Endothelial cell of umbilical vein (primary cell): ENCODE data around the gene KCNMA1. TPM values are rescaled to one million over a fixed set of nuclear protein-coding genes. Genes with fewer than 3 reads are reported as not detected.

Experiments
- BruUV-seq: library from RNA; stranded (reverse); fragments of 400-500 nt; replicated peaks from 2 replicates; lab custom pipeline; 2021; lab: Mats Ljungman, UMichigan
- CTCF ChIA-PET: fragments of 300-600, 350-600 bp; sonication (Branson Sonifier 250); formaldehyde crosslinking; loops from one replicate; lab custom pipeline; 2021; ENCODE audit warnings: antibody characterized with exemption, inconsistent platforms; lab: Charles Lee
- POLR2A ChIA-PET: fragments of 300-600, 350-600 bp; sonication (Branson Sonifier 250); formaldehyde crosslinking; loops from one replicate; lab custom pipeline; 2021; ENCODE audit warnings: antibody characterized with exemption, inconsistent platforms; lab: Charles Lee
- DNase-seq: peaks from one replicate; pipeline ENCODE4 v3.0.0-alpha.2; 2011; ENCODE audit warnings: low read depth, low spot score
- FAIRE-seq: peaks from 2 replicates; lab custom pipeline; 2011; peaks lifted over from hg19 to GRCh38; lab: Jason Lieb, UNC
- H2AFZ ChIP-seq: 2 replicates; pipeline ENCODE4 v1.6.0; 2012; ENCODE audit warnings: low read depth, low read length, control low read depth, inconsistent platforms
- H3K27ac ChIP-seq: 2 replicates; pipeline ENCODE4 v1.5.1; 2011; ENCODE audit warnings: low read depth, mild to moderate bottlenecking, control low read depth, low read length, moderate library complexity; ENCODE audit not compliant: insufficient read depth
- H3K27me3 ChIP-seq, 2 experiments: 2 replicates each; pipeline versions ENCODE4 v1.6.0 to v1.6.1; 2011; ENCODE audit warnings: low read length in 2 of 2, mixed read lengths in 1 of 2; ENCODE audit not compliant: control insufficient read depth in 2 of 2, insufficient read depth in 2 of 2
- H3K36me3 ChIP-seq, 2 experiments: 2 replicates in 1 of 2; 3 replicates in 1 of 2; pipeline ENCODE4 v1.5.1; 2011; ENCODE audit warnings: low read length in 2 of 2, mild to moderate bottlenecking in 1 of 2, moderate library complexity in 1 of 2; ENCODE audit not compliant: control insufficient read depth in 2 of 2, insufficient read depth in 2 of 2; ENCODE audit errors: extremely low read depth in 1 of 2
- H3K4me1 ChIP-seq: 3 replicates; pipeline ENCODE4 v1.5.1; 2011; ENCODE audit warnings: mild to moderate bottlenecking, low read length; ENCODE audit not compliant: control insufficient read depth, insufficient read depth; ENCODE audit errors: extremely low read depth
- H3K4me2 ChIP-seq: 2 replicates; pipeline ENCODE4 v1.6.1; 2011; ENCODE audit warnings: low read length, control low read depth, mixed read lengths; ENCODE audit not compliant: insufficient read depth
- H3K4me3 ChIP-seq, 3 experiments: fragments of 200-600 bp in 1 of 3; sonication (generic), shearing (Covaris generic) in 1 of 3; replicated peaks in 1 of 3; 2 replicates each; pipeline ENCODE4 v1.5.1; 2011 to 2016; ENCODE audit warnings: control low read depth in 3 of 3, low read length in 3 of 3, mild to moderate bottlenecking in 2 of 3, inconsistent platforms in 1 of 3, low read depth in 1 of 3, moderate library complexity in 1 of 3; ENCODE audit not compliant: insufficient read depth in 1 of 3
- H3K79me2 ChIP-seq: 2 replicates; pipeline ENCODE4 v1.6.0; 2012; ENCODE audit warnings: low read length, inconsistent platforms; ENCODE audit not compliant: control insufficient read depth, insufficient read depth
- H3K9ac ChIP-seq: replicated peaks from 2 replicates; pipeline ENCODE3; 2011; ENCODE audit warnings: low read length, control low read depth; ENCODE audit not compliant: insufficient read depth; ENCODE audit errors: extremely low read depth
- H3K9me1 ChIP-seq: replicated peaks from 3 replicates; pipeline ENCODE4 v1.6.0; 2011; ENCODE audit warnings: mild to moderate bottlenecking, low read length; ENCODE audit not compliant: control insufficient read depth, insufficient read depth; ENCODE audit errors: extremely low read depth
- H3K9me3 ChIP-seq: replicated peaks from 2 replicates; pipeline ENCODE4 v1.5.1; 2012; ENCODE audit warnings: low read length, inconsistent platforms; ENCODE audit not compliant: control insufficient read depth, insufficient read depth
- H4K20me1 ChIP-seq: replicated peaks from 2 replicates; pipeline ENCODE3; 2011; ENCODE audit warnings: mild to moderate bottlenecking, low read length; ENCODE audit not compliant: control insufficient read depth, insufficient read depth; ENCODE audit errors: extremely low read depth
- EZH2 ChIP-seq: IDR thresholded peaks from 2 replicates; pipeline ENCODE4 v1.6.1; 2012; ENCODE audit warnings: borderline replicate concordance, low read depth, mild to moderate bottlenecking, moderate library complexity, low read length, inconsistent platforms; ENCODE audit not compliant: severe bottlenecking
- FOS ChIP-seq: IDR thresholded peaks from 2 replicates; pipeline ENCODE4 v1.6.1; 2011; ENCODE audit warnings: mild to moderate bottlenecking, low read length, moderate library complexity, borderline replicate concordance; ENCODE audit not compliant: insufficient read depth
- GATA2 ChIP-seq: IDR thresholded peaks from 2 replicates; pipeline ENCODE4 v1.7.0; 2011; ENCODE audit warnings: low read depth, mild to moderate bottlenecking, moderate library complexity, mixed read lengths, low read length; ENCODE audit not compliant: insufficient read length, insufficient read depth
- JUN ChIP-seq: IDR thresholded peaks from 2 replicates; pipeline ENCODE4 v1.6.1; 2011; ENCODE audit warnings: borderline replicate concordance, low read depth; ENCODE audit not compliant: insufficient read length, insufficient read depth
- MYC ChIP-seq: IDR thresholded peaks from one replicate; pipeline ENCODE4 v1.6.1; 2011; ENCODE audit warnings: mild to moderate bottlenecking, low read depth, low read length
- POLR2A ChIP-seq: IDR thresholded peaks from 2 replicates; pipeline ENCODE4 v1.6.1; 2012; ENCODE audit warnings: low read depth, mild to moderate bottlenecking, control low read depth, low read length
- POLR2AphosphoS5 ChIP-seq: IDR thresholded peaks from 2 replicates; pipeline ENCODE4 v1.6.1; 2012; ENCODE audit warnings: low read depth, mild to moderate bottlenecking, control low read depth, low read length, moderate library complexity; ENCODE audit not compliant: insufficient read depth
- dilution Hi-C: fragments of 300-500 bp; cut with MboI; formaldehyde crosslinking; loops from one replicate; pipeline ENCODE4 v1.15.0; 2019; ENCODE audit warnings: low sequenced_read_pairs; ENCODE audit not compliant: extremely low pct_ligation_motif_present
- intact Hi-C: fragments of 100-400 bp; cut with micrococcal nuclease; formaldehyde crosslinking; loops from one replicate; pipeline ENCODE4 v1.10.0; 2022
- polyA plus RNA-seq, 4 experiments: library from polyadenylated mRNA; depleted of rRNA in 3 of 4; stranded (reverse) in 3 of 4; unstranded in 1 of 4; fragments of >200 nt; gene quantifications; 2 replicates each; pipeline versions ENCODE4 v1.2.1 to v1.2.3, GENCODE V29; 2011 to 2012; ENCODE audit warnings: missing spikeins in 1 of 4
- total RNA-seq: library from RNA; stranded (reverse); gene quantifications from 2 replicates; pipeline ENCODE4 v1.2.3, GENCODE V29; 2021
- TF ChIP-seq, protein P1 (sequence below), 2 donors: IDR thresholded peaks; 1 replicate in 1 of 2; 2 replicates in 1 of 2; pipeline ENCODE4 v1.5.1; 2011; ENCODE audit warnings: low read length in 2 of 2, mild to moderate bottlenecking in 2 of 2, moderate library complexity in 2 of 2, control low read depth in 1 of 2, inconsistent platforms in 1 of 2, low read depth in 1 of 2; ENCODE audit not compliant: insufficient read depth in 1 of 2; ENCODE audit errors: extremely low read depth in 1 of 2
- TF ChIP-seq, protein P2 (sequence below): IDR thresholded peaks from 2 replicates; pipeline ENCODE4 v1.6.1; 2011; ENCODE audit not compliant: insufficient read depth, insufficient read length

The KCNMA1 gene
- total and polyA plus RNA-seq, 2 donors (not counting 3 experiments of a cell fraction or from before 2014, with no cell fraction given): 0.10 to 0.82 TPM

GRCh38 chr10:77603534-77603927 lies 34.1 kb downstream of the KCNMA1 start:
- Histone ChIP-seq H3K4me2 (no peak overlapping the region), H3K79me2 (no peaks in the 10 kb centered on the region), H3K4me1 (no peaks in the 10 kb centered on the region), H3K9ac (no peak overlapping the region), H3K27me3 (no peaks in the 10 kb centered on the region), H4K20me1 (no peaks in the 10 kb centered on the region), H3K36me3 (no peaks in the 10 kb centered on the region), H3K9me3 (no peaks in the 10 kb centered on the region), H3K27ac (no peak overlapping the region), H3K4me3 (no peak overlapping the region), H2AFZ (no peak overlapping the region), H3K9me1 (no peaks in the 10 kb centered on the region)
- ChIA-PET POLR2A (no interaction called here), CTCF (interaction anchor here (0.6 to 1.3 kb wide), 2 partner anchors 437 to 439 kb away, joined by 3 read pairs; no protein-coding TSS in a partner anchor)
- no TSS peak for BruUV-seq
- DNase-seq (peak; percentile 10), FAIRE-seq (no peak)
- dilution Hi-C loops: no loop called here
- intact Hi-C loops: no loop called here
- TF ChIP-seq POLR2A (no peak), POLR2AphosphoS5 (no peak), FOS (no peak), MYC (no peak)

DNA sequence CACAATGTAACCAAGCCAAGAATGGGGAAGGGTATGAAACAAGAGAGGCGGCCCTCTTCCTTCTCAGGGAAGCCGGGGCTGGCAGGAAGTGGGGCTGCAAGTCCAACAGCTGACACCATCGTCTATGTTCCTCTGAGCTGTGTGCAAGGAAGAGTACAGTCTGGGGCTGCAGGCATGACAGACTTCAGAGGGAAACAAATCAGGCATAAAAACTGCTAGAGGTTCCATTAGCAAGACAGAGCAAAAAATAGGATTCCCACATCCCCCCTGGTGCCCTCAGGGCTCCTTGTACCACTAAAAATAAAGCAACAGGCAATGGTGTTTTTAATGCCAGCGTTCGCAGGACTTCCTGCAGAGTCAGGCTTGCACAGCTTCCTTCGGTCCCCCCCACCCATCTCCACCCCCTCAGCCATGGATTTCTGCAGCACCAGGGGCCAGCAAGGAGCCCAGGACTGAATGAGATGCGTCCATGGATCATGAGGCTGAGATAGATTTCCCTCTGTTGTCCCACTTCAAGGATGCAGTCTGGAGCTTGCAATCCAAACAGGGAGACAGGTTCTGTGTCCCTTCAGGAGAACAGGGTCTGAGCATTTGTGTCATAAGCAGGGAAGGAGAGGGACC lies 34.6 kb downstream of the KCNMA1 start:
- Histone ChIP-seq H3K27me3 (no peaks in the 10 kb centered on the region), H3K9ac (no peak overlapping the region), H4K20me1 (no peaks in the 10 kb centered on the region), H3K4me2 (no peak overlapping the region), H3K9me1 (no peaks in the 10 kb centered on the region), H3K79me2 (no peaks in the 10 kb centered on the region), H3K4me1 (no peaks in the 10 kb centered on the region), H3K36me3 (no peaks in the 10 kb centered on the region), H3K4me3 (no peak overlapping the region), H3K9me3 (no peaks in the 10 kb centered on the region), H3K27ac (no peak overlapping the region), H2AFZ (no peak overlapping the region)
- BruUV-seq: no TSS peak
- POLR2A ChIA-PET: no interaction called here
- dilution Hi-C loops (no loop called here), intact Hi-C loops (no loop called here)
- DNase-seq: no peak
- TF ChIP-seq JUN (no peak), FOS (no peak), GATA2 (no peak), EZH2 (no peak), POLR2A (no peak), MYC (no peak), POLR2AphosphoS5 (no peak)
- TF ChIP-seq, protein P1, sequence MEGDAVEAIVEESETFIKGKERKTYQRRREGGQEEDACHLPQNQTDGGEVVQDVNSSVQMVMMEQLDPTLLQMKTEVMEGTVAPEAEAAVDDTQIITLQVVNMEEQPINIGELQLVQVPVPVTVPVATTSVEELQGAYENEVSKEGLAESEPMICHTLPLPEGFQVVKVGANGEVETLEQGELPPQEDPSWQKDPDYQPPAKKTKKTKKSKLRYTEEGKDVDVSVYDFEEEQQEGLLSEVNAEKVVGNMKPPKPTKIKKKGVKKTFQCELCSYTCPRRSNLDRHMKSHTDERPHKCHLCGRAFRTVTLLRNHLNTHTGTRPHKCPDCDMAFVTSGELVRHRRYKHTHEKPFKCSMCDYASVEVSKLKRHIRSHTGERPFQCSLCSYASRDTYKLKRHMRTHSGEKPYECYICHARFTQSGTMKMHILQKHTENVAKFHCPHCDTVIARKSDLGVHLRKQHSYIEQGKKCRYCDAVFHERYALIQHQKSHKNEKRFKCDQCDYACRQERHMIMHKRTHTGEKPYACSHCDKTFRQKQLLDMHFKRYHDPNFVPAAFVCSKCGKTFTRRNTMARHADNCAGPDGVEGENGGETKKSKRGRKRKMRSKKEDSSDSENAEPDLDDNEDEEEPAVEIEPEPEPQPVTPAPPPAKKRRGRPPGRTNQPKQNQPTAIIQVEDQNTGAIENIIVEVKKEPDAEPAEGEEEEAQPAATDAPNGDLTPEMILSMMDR (IDR thresholded peaks at IDR 0.05; ENCODE audit: extremely low read depth in 1 of 2, insufficient read depth in 1 of 2, low read depth in 1 of 2, low read length in 2 of 2): no peak
- TF ChIP-seq, protein P2, sequence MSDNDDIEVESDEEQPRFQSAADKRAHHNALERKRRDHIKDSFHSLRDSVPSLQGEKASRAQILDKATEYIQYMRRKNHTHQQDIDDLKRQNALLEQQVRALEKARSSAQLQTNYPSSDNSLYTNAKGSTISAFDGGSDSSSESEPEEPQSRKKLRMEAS: no peak
- CTCF ChIA-PET: interaction anchor here (0.6 to 1.3 kb wide), 2 partner anchors 437 to 439 kb away, joined by 3 read pairs; no protein-coding TSS in a partner anchor
- no peak for FAIRE-seq
